ENCODE data around the gene MCC. TPM values are rescaled to one million over a fixed set of nuclear protein-coding genes. Genes with fewer than 3 reads are reported as not detected.

MCC gene
- total RNA-seq, 1 experiment from 2014 or later = 7.1 TPM

GRCh38 chr5:113106821-113107220 is 381.4 kb downstream of the MCC start:
- intact Hi-C loops (cut with micrococcal nuclease) = no loop called here
- BruUV-seq (replicated peaks) = no TSS peak
- H3K4me2 ChIP-seq (ENCODE audit: low read length) = no peak overlapping the region

GRCh38 chr5:113105693-113106280 is 382.5 kb downstream of the MCC start:
- Histone ChIP-seq H3K4me1 (ENCODE audit: insufficient read depth, low read length) (no peaks in the 10 kb centered on the region), H3K9me3 (ENCODE audit: low read length) (no peaks in the 10 kb centered on the region), H4K20me1 (ENCODE audit: low read length) (no peaks in the 10 kb centered on the region), H3K27ac (ENCODE audit: low read length) (no peak overlapping the region), H2AFZ (ENCODE audit: low read length) (no peak overlapping the region), H3K27me3 (ENCODE audit: low read length) (no peaks in the 10 kb centered on the region), H3K9me2 (replicated peaks; ENCODE audit: low read length) (no peaks in the 10 kb centered on the region), H3K79me2 (ENCODE audit: low read length) (no peaks in the 10 kb centered on the region), H3F3A (ENCODE audit: low read length, unreplicated experiment) (no peaks in the 10 kb centered on the region), H3K9ac (ENCODE audit: low read length) (no peak overlapping the region), H3K4me2 (ENCODE audit: low read length) (no peak overlapping the region), H3K4me3 (ENCODE audit: low read length) (no peak overlapping the region), H3K36me3 (ENCODE audit: low read depth, low read length) (no peaks in the 10 kb centered on the region)
- ATAC-seq = no peak
- BruUV-seq (replicated peaks) = no TSS peak
- ChIA-PET POLR2A (ENCODE audit: unreplicated experiment) (no interaction called here), CTCF (no interaction called here)
- TF ChIP-seq CTCF (conservative IDR thresholded peaks at IDR 0.05; ENCODE audit: low read depth, low read length) (no peak), EZH2phosphoT487 (IDR thresholded peaks at IDR 0.05; ENCODE audit: borderline replicate concordance, low read length) (no peak), EZH2 (IDR thresholded peaks at IDR 0.05; ENCODE audit: low read length, unreplicated experiment) (no peak)
- no peak for DNase-seq
- intact Hi-C loops (cut with micrococcal nuclease) = no loop called here

More at GRCh38 chr5:113106821-113107220, 381.4 kb downstream of the MCC start:
- ATAC-seq (no peak), DNase-seq (no peak)
- Histone ChIP-seq H3K4me1 (ENCODE audit: insufficient read depth, low read length) (no peaks in the 10 kb centered on the region), H3F3A (ENCODE audit: low read length, unreplicated experiment) (no peaks in the 10 kb centered on the region), H3K9me3 (ENCODE audit: low read length) (no peaks in the 10 kb centered on the region), H3K4me3 (ENCODE audit: low read length) (no peak overlapping the region), H3K27ac (ENCODE audit: low read length) (no peak overlapping the region), H4K20me1 (ENCODE audit: low read length) (no peaks in the 10 kb centered on the region), H3K27me3 (ENCODE audit: low read length) (no peaks in the 10 kb centered on the region), H2AFZ (ENCODE audit: low read length) (no peak overlapping the region), H3K36me3 (ENCODE audit: low read depth, low read length) (no peaks in the 10 kb centered on the region), H3K79me2 (ENCODE audit: low read length) (no peaks in the 10 kb centered on the region), H3K9me2 (replicated peaks; ENCODE audit: low read length) (no peaks in the 10 kb centered on the region), H3K9ac (ENCODE audit: low read length) (no peak overlapping the region)
- ChIA-PET CTCF (interaction anchor here (0.6 kb wide), 1 partner anchor 500 kb away, joined by 7 read pairs; no protein-coding TSS in a partner anchor), POLR2A (ENCODE audit: unreplicated experiment) (no interaction called here)
- no peak for TF ChIP-seq EZH2phosphoT487 (IDR thresholded peaks at IDR 0.05; ENCODE audit: borderline replicate concordance, low read length)
- no peak for TF ChIP-seq EZH2 (IDR thresholded peaks at IDR 0.05; ENCODE audit: low read length, unreplicated experiment)
- TF ChIP-seq CTCF (conservative IDR thresholded peaks at IDR 0.05; ENCODE audit: low read depth, low read length) = no peak

GRCh38 chr5:113103330-113103729 is 384.9 kb downstream of the MCC start:
- no peaks in the 10 kb centered on the region for H3K9me3 ChIP-seq (ENCODE audit: low read length)
- no peaks in the 10 kb centered on the region for H3F3A ChIP-seq (ENCODE audit: low read length, unreplicated experiment)
- H3K4me1 ChIP-seq (ENCODE audit: insufficient read depth, low read length) = no peaks in the 10 kb centered on the region
- H3K4me2 ChIP-seq (ENCODE audit: low read length) = no peak overlapping the region
- H2AFZ ChIP-seq (ENCODE audit: low read length) = no peak overlapping the region
- no peaks in the 10 kb centered on the region for H3K79me2 ChIP-seq (ENCODE audit: low read length)
- no peaks in the 10 kb centered on the region for H4K20me1 ChIP-seq (ENCODE audit: low read length)
- BruUV-seq (replicated peaks) = no TSS peak
- no peak overlapping the region for H3K27ac ChIP-seq (ENCODE audit: low read length)
- DNase-seq (no peak), ATAC-seq (no peak)
- intact Hi-C loops (cut with micrococcal nuclease) = no loop called here
- no peaks in the 10 kb centered on the region for H3K9me2 ChIP-seq (replicated peaks; ENCODE audit: low read length)
- H3K36me3 ChIP-seq (ENCODE audit: low read depth, low read length) = no peaks in the 10 kb centered on the region
- ChIA-PET CTCF (no interaction called here), POLR2A (ENCODE audit: unreplicated experiment) (no interaction called here)
- H3K27me3 ChIP-seq (ENCODE audit: low read length) = no peaks in the 10 kb centered on the region
- no peak for TF ChIP-seq CTCF (conservative IDR thresholded peaks at IDR 0.05; ENCODE audit: low read depth, low read length)
- no peak for TF ChIP-seq EZH2 (IDR thresholded peaks at IDR 0.05; ENCODE audit: low read length, unreplicated experiment)
- no peak overlapping the region for H3K9ac ChIP-seq (ENCODE audit: low read length)
- H3K4me3 ChIP-seq (ENCODE audit: low read length) = no peak overlapping the region

Measured in PC-3 (cell line).